Measurements from ENCODE around the gene NOP14.
"Not testable (repeated sequence)": the region's sequence is repeated elsewhere in the genome, so short reads cannot be mapped to it uniquely, and the experiment has no call there.

NOP14 gene

DNA sequence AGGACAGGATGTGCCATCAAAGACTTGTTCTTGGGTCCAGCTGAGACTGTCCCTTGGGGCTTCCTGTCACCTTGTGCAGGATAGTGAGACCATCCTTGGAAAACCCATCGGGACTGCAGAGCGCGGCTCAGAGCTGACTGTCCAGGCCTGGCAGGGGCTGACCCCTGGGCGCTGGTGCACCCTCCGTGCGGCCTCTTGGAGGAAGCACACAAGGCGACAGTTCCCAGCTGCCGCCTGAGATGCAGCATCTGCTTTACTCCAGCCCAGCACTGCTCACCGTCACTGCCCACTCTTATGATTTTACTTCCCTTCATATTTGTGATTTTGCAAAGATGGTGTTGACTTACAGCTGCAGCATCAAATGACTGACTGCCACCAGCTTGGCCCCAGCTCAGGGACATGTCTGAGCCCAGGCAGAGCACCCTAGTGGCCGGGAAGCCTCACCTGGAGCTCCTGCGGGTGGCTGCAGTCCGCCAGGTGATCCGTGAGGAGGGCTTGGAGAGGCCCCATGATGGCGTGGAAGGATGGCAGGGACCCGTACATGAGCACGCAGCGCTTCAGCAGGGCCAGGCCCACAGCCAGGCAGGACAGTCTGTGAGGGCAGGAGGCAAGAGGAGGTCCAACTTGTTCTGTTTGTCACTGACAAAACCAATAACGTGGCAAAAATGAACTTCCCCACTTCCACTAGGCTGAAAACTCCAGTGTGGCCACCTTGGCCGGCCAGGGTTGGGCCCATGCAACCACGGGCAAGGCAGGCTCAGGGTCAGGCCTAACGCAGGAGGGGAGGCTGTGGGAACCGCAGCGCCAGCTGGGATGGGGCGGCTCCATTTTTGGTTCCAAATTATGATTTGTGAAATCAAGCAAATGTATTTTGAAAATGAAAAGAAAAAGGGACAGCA, 21.8 kb downstream of the NOP14 start:
- no peak overlapping the region for H3K4me3 Mint-ChIP-seq
- peaks cover 62% of the 10 kb centered on the region for H3K36me3 Mint-ChIP-seq (ENCODE audit: low read depth)
- H3K27me3 Mint-ChIP-seq (ENCODE audit: low read depth), result no peaks in the 10 kb centered on the region
- no peak overlapping the region for H3K27ac Mint-ChIP-seq
- H3K9me3 Mint-ChIP-seq, result no peaks in the 10 kb centered on the region
- peaks cover 9% of the 10 kb centered on the region for H3K4me1 Mint-ChIP-seq
- TF ChIP-seq, protein P1, sequence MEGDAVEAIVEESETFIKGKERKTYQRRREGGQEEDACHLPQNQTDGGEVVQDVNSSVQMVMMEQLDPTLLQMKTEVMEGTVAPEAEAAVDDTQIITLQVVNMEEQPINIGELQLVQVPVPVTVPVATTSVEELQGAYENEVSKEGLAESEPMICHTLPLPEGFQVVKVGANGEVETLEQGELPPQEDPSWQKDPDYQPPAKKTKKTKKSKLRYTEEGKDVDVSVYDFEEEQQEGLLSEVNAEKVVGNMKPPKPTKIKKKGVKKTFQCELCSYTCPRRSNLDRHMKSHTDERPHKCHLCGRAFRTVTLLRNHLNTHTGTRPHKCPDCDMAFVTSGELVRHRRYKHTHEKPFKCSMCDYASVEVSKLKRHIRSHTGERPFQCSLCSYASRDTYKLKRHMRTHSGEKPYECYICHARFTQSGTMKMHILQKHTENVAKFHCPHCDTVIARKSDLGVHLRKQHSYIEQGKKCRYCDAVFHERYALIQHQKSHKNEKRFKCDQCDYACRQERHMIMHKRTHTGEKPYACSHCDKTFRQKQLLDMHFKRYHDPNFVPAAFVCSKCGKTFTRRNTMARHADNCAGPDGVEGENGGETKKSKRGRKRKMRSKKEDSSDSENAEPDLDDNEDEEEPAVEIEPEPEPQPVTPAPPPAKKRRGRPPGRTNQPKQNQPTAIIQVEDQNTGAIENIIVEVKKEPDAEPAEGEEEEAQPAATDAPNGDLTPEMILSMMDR (IDR thresholded peaks at IDR 0.05; ENCODE audit: unreplicated experiment in 3 of 3), result no peak

GRCh38 chr4:2940267-2941137, 22.7 kb downstream of the NOP14 start:
- Mint-ChIP-seq H3K4me1 (peaks cover 18% of the 10 kb centered on the region), H3K36me3 (ENCODE audit: low read depth) (peaks cover 55% of the 10 kb centered on the region), H3K9me3 (no peaks in the 10 kb centered on the region), H3K4me3 (no peak overlapping the region), H3K27ac (no peak overlapping the region), H3K27me3 (ENCODE audit: low read depth) (no peaks in the 10 kb centered on the region)
- TF ChIP-seq, protein P1 (IDR thresholded peaks at IDR 0.05; ENCODE audit: unreplicated experiment in 3 of 3), result no peak

DNA sequence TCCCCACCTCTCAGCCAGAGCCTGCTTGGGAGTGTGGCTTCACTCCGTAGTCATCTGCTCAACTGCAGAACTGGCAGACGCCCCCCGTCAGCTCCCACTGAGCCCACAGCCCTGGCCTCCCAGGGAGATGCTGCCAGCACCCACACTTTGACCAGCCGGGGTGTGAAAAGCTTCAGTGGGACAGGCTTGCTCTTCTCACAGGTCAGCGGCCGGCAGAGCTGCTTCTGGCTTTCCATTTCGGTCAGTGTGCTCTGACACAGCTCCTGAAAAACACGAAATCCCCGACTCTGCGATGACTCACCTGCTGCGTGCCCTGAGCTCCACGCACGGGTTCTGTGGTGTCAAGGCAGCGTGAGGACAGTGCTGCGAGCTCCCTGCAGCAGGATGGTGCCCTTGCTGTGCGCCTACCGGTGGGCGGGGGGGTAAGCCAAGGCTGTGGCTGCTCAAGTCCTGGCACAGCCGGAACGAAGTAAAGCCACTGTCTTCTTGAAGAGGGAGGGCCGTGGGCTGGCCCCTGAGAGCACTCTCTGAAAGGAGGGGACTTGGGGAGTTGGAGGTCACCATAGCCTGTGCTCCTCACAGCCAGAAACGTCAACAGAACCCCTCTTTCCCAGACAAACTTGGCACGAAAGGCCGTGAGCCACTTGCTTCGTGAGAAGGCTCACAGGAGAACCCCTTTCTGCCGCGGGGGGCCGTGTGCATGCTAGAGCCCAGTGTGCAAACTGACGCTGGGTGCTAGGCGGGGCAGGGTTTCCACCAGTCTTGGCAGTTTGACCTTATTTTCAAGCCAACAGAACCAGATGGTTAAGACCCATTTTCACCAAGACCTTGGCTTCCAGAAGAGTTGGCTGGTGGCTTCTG, 23.6 kb downstream of the NOP14 start:
- peak overlapping the region; percentile 10 to 62 (median 16) for H3K4me3 Mint-ChIP-seq
- H3K36me3 Mint-ChIP-seq (ENCODE audit: low read depth), result peaks cover 46% of the 10 kb centered on the region
- TF ChIP-seq, protein P1 (IDR thresholded peaks at IDR 0.05; ENCODE audit: unreplicated experiment in 3 of 3), result no peak
- H3K9me3 Mint-ChIP-seq, result no peaks in the 10 kb centered on the region
- H3K27ac Mint-ChIP-seq, result no peak overlapping the region
- peaks cover 19% of the 10 kb centered on the region for H3K4me1 Mint-ChIP-seq
- no peaks in the 10 kb centered on the region for H3K27me3 Mint-ChIP-seq (ENCODE audit: low read depth)

GRCh38 chr4:2938906-2939305, 24.3 kb downstream of the NOP14 start:
- Mint-ChIP-seq H3K4me1 (peaks cover 19% of the 10 kb centered on the region), H3K9me3 (no peaks in the 10 kb centered on the region), H3K4me3 (peak overlapping the region; percentile 10 to 62 (median 16)), H3K27me3 (ENCODE audit: low read depth) (no peaks in the 10 kb centered on the region), H3K36me3 (ENCODE audit: low read depth) (peaks cover 41% of the 10 kb centered on the region), H3K27ac (no peak overlapping the region)
- TF ChIP-seq, protein P1 (IDR thresholded peaks at IDR 0.05; ENCODE audit: unreplicated experiment in 3 of 3), result no peak

DNA sequence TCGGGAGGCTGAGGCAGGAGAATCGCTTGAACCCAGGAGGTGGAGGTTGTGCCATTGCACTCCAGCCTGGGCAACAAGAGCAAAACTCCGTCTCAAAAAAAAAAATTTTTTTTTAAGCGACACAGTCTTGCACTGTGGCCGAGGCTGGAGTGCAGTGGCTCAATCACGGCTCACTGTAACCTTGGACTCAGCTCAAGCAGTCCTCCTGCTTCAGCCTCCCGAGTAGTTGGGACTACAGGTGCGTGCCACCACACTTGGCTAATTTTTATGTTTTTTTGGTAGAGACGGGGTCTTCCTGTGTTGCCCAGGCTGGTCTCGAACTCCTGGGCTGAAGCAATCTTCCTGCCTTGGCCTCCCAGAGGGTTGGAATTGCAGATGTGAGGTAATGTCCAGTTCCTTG, 24.8 kb downstream of the NOP14 start:
- H3K27ac Mint-ChIP-seq; H3K9me3 Mint-ChIP-seq; H3K4me3 Mint-ChIP-seq; H3K27me3 Mint-ChIP-seq (ENCODE audit: low read depth): not testable (repeated sequence)
- Mint-ChIP-seq H3K4me1 (peaks cover 19% of the 10 kb centered on the region), H3K36me3 (ENCODE audit: low read depth) (peaks cover 38% of the 10 kb centered on the region)

All from nephron (organoid).